Measurements from ENCODE around the gene TM9SF2.

- TF ChIP-seq POLR2AphosphoS5 (IDR thresholded peaks at IDR 0.05; ENCODE audit: borderline replicate concordance, low read depth, low read length) (no peak), EZH2 (IDR thresholded peaks at IDR 0.05) (no peak)
Measured at GRCh38 chr13:99476648-99477047, 24.6 kb upstream of the TM9SF2 start.
